Measurements from ENCODE around the gene LGALS7B. TPM values are rescaled to one million over a fixed set of nuclear protein-coding genes. Genes with fewer than 3 reads are reported as not detected.
"Not testable (repeated sequence)": the region's sequence is repeated elsewhere in the genome, so short reads cannot be mapped to it uniquely, and the experiment has no call there.

LGALS7B gene
- total RNA-seq, 1 experiment from 2014 or later = 2.4 TPM

- ATAC-seq (no peak), DNase-seq (ENCODE audit: low read depth, low spot score) (no peak)
- BruUV-seq (replicated peaks) = no TSS peak
- H3K4me2 ChIP-seq (ENCODE audit: low read length) = no peak overlapping the region
- H3K36me3 ChIP-seq (ENCODE audit: control insufficient read depth in 1 of 2, insufficient read depth in 2 of 2, low read length in 2 of 2) = no peaks in the 10 kb centered on the region
- H3K9me2 ChIP-seq (ENCODE audit: insufficient read depth) = no peaks in the 10 kb centered on the region
- H3K4me1 ChIP-seq (ENCODE audit: control insufficient read depth in 1 of 2, insufficient read depth in 2 of 2, low read length in 2 of 2) = no peaks in the 10 kb centered on the region
- ChIA-PET CTCF (no interaction called here), POLR2A (no interaction called here), RAD21 (ENCODE audit: low non-redundant PET in 1 of 2, low total read pairs in 2 of 2, uncharacterized antibody in 2 of 2, unreplicated experiment in 2 of 2) (no interaction called here)
- intact Hi-C loops (cut with micrococcal nuclease) = no loop called here
- no peaks in the 10 kb centered on the region for H3K79me2 ChIP-seq (ENCODE audit: insufficient read depth, low read length)
- no peak overlapping the region for H2AFZ ChIP-seq (ENCODE audit: low read depth, low read length, poor library complexity, severe bottlenecking)
- H3K27ac ChIP-seq (ENCODE audit: low read depth, low read length) = no peak overlapping the region
- no peaks in the 10 kb centered on the region for H3K27me3 ChIP-seq (ENCODE audit: insufficient read depth, low read length)
- no peak overlapping the region for H3K9ac ChIP-seq (ENCODE audit: low read length)
- H3K9me3 ChIP-seq (ENCODE audit: control insufficient read depth in 1 of 2, insufficient read depth in 1 of 2, low read depth in 1 of 2, low read length in 2 of 2) = no peaks in the 10 kb centered on the region
- TF ChIP-seq ELF1 (IDR thresholded peaks at IDR 0.05; ENCODE audit: borderline replicate concordance, low read depth) = no peak
- TF ChIP-seq ZFX (IDR thresholded peaks at IDR 0.05) = no peak
- no peak for TF ChIP-seq SRF (IDR thresholded peaks at IDR 0.05; ENCODE audit: low read depth)
- no peak for TF ChIP-seq TCF7L2 (IDR thresholded peaks at IDR 0.05; ENCODE audit: borderline replicate concordance, extremely low read depth, insufficient read depth, insufficient read length)
- H4K20me1 ChIP-seq (ENCODE audit: insufficient read depth) = no peaks in the 10 kb centered on the region
- H3K4me3 ChIP-seq (replicated peaks in 1 of 2; ENCODE audit: low read depth in 1 of 2, low read length in 2 of 2) = no peak overlapping the region
Measured at GRCh38 chr19:38781058-38781457, 7.9 kb upstream of the LGALS7B start.

- DNase-seq (ENCODE audit: low read depth, low spot score); H3K9me3 ChIP-seq (ENCODE audit: control insufficient read depth in 1 of 2, insufficient read depth in 1 of 2, low read depth in 1 of 2, low read length in 2 of 2); POLR2A ChIA-PET; intact Hi-C loops (cut with micrococcal nuclease); H3K27ac ChIP-seq (ENCODE audit: low read depth, low read length); RAD21 ChIA-PET (ENCODE audit: low non-redundant PET in 1 of 2, low total read pairs in 2 of 2, uncharacterized antibody in 2 of 2, unreplicated experiment in 2 of 2); H3K79me2 ChIP-seq (ENCODE audit: insufficient read depth, low read length); H3K4me2 ChIP-seq (ENCODE audit: low read length); ATAC-seq; BruUV-seq (replicated peaks); H3K9ac ChIP-seq (ENCODE audit: low read length); H3K4me3 ChIP-seq (replicated peaks in 1 of 2; ENCODE audit: low read depth in 1 of 2, low read length in 2 of 2); H3K9me2 ChIP-seq (ENCODE audit: insufficient read depth); H3K27me3 ChIP-seq (ENCODE audit: insufficient read depth, low read length); H3K36me3 ChIP-seq (ENCODE audit: control insufficient read depth in 1 of 2, insufficient read depth in 2 of 2, low read length in 2 of 2); H2AFZ ChIP-seq (ENCODE audit: low read depth, low read length, poor library complexity, severe bottlenecking); H3K4me1 ChIP-seq (ENCODE audit: control insufficient read depth in 1 of 2, insufficient read depth in 2 of 2, low read length in 2 of 2); H4K20me1 ChIP-seq (ENCODE audit: insufficient read depth): not testable (repeated sequence)
- CTCF ChIA-PET = interaction anchor here (1.4 kb wide), 1 partner anchor 13 kb away, joined by 4 read pairs; no protein-coding TSS in a partner anchor
Measured at GRCh38 chr19:38782212-38782611, 6.8 kb upstream of the LGALS7B start.
